ENCODE measurements around the gene WDR31.
"Not testable (repeated sequence)": the region's sequence is repeated elsewhere in the genome, so short reads cannot be mapped to it uniquely, and the experiment has no call there.

Gene WDR31

GRCh38 chr9:113299800-113300292, 40.2 kb downstream of the WDR31 start:
- TF ChIP-seq CTCF (IDR thresholded peaks at IDR 0.05; ENCODE audit: extremely low read depth, insufficient read depth, missing control alignments): no peak
- in situ Hi-C loops (cut with MboI; ENCODE audit: low pct_unique_long_range_greater_than_20kb, low sequenced_read_pairs, unreplicated experiment): loop anchor here (25.0 kb wide), 1 partner anchor 362 kb away; no protein-coding TSS in a partner anchor
- no peak for DNase-seq (ENCODE audit: low spot score)

DNA sequence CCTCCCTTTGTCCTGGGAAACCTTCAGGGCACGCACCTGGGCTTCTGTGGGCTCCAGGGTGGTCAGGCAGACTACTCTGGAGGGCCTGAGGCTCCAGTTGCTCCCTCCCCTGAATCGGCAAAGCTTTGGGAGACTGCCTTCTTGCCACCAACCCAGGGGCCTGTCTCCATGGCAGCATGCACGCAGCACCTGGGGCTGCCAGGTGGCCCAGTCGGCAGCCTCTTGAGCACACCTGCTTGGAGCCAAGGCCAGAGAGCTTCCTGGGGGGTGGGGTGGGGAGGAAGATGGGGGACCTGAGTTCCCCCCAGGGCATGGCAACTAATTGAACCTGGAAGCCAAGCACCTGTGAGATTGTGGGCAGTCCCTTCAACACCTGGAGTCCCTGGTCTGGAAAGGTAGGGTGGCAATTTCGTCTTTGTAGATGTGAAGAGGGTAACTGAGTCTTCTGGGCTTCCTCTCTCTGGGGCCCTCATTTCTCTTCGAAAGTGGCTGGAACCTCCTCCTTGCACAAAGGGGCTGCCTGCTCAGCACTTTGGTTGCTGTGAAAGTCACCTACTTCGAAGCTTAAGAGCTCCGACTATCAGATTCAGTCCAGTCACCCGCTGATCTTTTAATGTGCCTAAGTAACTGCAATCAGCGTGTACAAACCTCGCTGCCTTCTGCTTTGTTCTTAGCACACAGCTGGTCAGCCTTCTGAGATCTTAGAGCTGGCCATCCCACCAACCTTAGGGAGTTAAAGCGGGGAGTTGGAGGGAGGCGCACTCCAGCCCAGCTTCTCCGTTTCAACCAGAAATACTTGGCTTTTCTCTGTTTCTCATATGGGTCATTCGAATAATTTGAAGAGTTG, 40.9 kb downstream of the WDR31 start:
- in situ Hi-C loops (cut with MboI; ENCODE audit: low pct_unique_long_range_greater_than_20kb, low sequenced_read_pairs, unreplicated experiment): no loop called here
- no peak for DNase-seq (ENCODE audit: low spot score)
- TF ChIP-seq CTCF (IDR thresholded peaks at IDR 0.05; ENCODE audit: extremely low read depth, insufficient read depth, missing control alignments): no peak

GRCh38 chr9:113298311-113298710, 41.8 kb downstream of the WDR31 start:
- no peak for TF ChIP-seq CTCF (IDR thresholded peaks at IDR 0.05; ENCODE audit: extremely low read depth, insufficient read depth, missing control alignments)
- no peak for DNase-seq (ENCODE audit: low spot score)
- in situ Hi-C loops (cut with MboI; ENCODE audit: low pct_unique_long_range_greater_than_20kb, low sequenced_read_pairs, unreplicated experiment): no loop called here

- no peak for TF ChIP-seq CTCF (IDR thresholded peaks at IDR 0.05; ENCODE audit: extremely low read depth, insufficient read depth, missing control alignments)
- in situ Hi-C loops (cut with MboI; ENCODE audit: low pct_unique_long_range_greater_than_20kb, low sequenced_read_pairs, unreplicated experiment): no loop called here
- DNase-seq (ENCODE audit: low spot score): no peak
Observed at GRCh38 chr9:113296796-113297558, 43.1 kb downstream of the WDR31 start.

DNA sequence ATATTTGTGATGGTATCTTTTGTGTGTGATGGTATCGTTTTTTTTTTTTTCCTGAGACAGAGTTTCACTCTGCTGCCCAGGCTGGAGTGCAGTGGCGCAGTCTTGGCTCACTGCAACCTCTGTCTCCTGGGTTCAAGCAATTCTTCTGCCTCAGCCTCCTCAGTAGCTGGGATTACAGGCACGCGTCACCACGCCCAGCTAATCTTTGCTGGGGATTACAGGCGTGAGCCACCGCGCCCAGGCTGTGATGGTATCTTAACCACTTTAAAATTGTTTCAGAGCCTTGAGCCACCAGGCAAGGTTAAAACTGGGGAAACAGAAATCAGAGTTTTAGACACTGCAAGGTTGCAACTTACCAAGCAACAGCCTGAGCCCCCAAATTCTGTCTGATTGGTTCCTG, 43.8 kb downstream of the WDR31 start:
- DNase-seq (ENCODE audit: low spot score); in situ Hi-C loops (cut with MboI; ENCODE audit: low pct_unique_long_range_greater_than_20kb, low sequenced_read_pairs, unreplicated experiment): not testable (repeated sequence)

DNA sequence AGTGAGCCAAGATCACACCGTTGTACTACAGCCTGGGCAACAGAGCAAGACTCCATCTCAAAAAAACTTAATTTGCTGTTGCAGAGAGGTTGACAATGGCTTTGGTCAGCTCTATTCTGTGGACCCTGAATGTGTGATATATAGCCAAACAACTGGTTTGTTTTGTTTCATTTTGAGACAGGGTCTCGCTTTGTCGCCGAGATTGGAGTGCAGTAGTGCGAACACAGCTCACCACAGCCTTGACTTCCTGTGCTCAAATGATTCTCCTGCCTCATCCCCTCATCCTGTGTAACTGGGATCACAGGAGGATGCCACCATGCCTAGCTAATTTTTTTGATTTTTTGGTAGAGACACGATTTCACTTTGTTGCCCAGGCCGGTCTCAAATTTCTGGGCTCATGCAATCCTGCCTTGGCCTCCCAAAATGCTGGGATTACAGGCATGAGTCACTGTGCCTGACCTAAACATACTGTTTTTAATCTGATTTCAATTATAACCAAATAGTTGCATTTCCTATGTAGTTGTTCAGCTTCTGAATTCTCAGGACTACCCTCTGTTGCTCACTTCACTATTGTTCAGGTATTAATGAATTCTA, 46.7 kb downstream of the WDR31 start:
- no peak for TF ChIP-seq CTCF (IDR thresholded peaks at IDR 0.05; ENCODE audit: extremely low read depth, insufficient read depth, missing control alignments)
- no peak for DNase-seq (ENCODE audit: low spot score)
- in situ Hi-C loops (cut with MboI; ENCODE audit: low pct_unique_long_range_greater_than_20kb, low sequenced_read_pairs, unreplicated experiment): no loop called here

Measured in GM13977 (cell line).